GM21447 (cell line): ENCODE data around the gene TM4SF1.
"Not testable (repeated sequence)": the region's sequence is repeated elsewhere in the genome, so short reads cannot be mapped to it uniquely, and the experiment has no call there.

ENCODE experiments used
- ATAC-seq: cut with Tn5 transposase; IDR thresholded peaks from one replicate; pipeline ENCODE4 v1.9.1; 2021; ENCODE audit not compliant: unreplicated experiment

TM4SF1 gene

DNA sequence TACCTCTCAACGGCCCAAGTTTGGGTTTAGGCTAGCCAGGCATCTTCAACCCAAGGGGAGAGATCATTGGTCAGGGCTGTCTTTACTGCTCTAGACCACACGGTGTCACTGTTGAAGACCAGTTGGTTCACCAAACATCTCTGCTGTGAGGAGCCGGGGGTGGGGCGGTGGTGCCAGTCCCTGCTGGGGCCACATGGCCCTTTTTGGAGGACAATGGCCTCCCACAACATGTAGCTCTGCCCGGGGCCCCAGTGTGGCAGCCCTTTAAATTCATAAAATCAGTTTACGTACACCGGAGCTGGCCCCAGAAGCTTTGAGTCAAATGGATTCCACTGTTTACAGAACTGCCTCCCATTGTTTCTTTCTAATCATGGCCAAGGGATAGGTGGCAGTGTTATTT, 24.9 kb downstream of the TM4SF1 start:
- peak; percentile 82 for ATAC-seq

DNA sequence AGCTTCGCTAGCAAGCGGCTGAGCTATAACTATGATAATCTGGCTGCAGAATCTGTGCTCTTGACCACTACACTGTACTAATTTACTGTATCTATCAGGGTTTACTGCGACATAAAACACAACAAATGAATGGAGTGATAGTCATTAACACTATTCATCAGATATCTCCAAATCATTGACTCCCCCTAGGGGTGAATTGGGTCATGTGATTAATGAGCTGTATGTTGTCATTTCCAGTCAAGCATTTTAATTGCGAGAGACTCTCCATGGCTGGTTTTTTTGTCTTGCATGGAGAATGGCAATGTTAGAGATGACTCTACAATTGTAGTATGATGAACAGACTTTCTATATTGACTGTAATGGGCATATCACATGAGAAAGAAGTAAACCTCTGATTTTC, 33.5 kb downstream of the TM4SF1 start:
- ATAC-seq, result no peak

DNA sequence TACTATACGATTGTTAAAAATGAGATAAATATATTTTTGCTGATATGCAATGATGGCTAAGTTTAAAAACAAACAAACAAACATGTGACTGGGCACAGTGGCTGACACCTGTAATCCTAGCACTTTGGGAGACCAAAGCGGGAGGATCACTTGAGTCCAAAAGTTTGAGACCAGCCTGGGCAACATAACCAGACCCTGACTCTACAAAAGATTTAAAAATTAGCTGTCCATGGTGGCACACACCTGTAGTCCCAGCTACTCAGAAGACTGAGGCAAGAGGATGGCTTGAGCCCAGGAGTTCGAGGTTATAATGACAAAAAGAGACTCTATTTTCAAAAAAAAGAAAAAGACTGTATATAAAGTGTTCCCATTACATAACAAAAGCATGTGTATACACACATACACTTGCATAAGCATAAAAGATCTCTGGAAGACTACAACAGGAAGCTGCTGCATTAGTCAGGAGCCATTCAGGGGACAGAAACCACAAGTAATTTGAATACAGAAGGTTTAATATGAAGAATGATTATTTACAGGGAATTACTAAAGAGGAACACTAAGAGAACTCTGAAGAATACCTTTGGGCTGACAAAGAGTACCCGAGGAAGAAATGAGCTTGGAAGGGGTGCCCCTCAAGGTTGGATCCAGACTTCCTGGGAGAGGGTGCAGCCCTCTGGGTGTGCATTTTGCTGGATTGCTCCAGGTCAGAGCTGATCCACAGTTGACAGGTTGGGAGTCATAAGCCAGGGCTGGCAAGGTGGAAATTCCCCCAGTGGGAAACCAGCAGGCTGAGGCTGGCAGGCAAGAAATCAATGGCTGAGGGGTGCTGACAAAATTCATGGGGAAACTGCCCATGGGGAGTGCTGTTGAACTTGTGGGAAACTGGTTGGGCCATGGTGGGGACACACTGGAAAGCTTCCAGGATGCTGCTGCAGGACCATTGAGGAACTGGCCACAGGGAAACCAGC, 34.8 kb downstream of the TM4SF1 start:
- ATAC-seq, result no peak

DNA sequence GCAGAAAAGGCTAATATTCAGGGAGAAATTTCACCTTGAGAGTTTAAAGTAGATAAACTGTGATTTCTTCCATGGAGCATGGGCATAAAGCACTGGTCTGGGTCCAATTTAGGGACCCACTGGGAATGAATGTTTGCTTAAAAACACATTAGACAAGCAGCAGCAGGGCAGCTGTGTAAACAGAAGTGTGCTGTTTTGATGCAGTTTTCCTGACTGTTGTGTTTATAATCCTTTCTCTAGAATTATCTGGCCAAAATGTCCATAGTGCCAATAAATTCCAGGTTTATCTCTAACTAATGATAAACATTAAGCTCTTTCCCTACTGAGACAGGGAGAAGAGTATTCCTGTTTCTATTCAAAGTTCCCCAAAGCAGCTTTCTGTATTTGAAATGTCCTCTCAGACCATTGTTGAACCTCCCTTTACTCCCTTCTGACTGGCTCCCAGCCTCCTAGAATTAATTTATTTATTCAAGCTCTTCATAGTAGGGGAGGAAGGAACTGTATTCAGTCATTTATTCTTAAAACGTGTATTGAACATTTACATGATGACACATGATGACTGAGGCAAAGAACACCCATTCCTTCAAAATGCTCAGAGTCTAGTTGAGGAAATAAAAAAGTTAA, 37.0 kb downstream of the TM4SF1 start:
- ATAC-seq, result no peak

DNA sequence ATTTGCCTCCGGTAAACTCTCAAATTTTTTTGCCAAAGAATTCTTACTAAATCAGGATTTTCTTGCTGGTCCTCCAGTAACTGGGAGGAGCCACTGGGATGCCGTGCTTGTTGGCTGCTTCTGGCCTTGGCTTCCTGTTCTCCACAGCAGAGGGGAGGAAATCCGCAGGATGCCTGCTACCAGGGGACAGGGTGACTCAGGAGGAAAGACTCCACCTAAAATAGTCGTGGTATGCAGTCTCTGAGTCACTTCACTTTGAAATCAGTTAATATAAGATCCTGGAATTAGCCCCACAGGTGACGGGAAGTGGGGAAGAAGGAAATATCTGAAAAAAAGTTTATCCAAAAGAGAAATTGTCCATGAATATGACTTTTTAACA, 37.5 kb downstream of the TM4SF1 start:
- no peak for ATAC-seq

DNA sequence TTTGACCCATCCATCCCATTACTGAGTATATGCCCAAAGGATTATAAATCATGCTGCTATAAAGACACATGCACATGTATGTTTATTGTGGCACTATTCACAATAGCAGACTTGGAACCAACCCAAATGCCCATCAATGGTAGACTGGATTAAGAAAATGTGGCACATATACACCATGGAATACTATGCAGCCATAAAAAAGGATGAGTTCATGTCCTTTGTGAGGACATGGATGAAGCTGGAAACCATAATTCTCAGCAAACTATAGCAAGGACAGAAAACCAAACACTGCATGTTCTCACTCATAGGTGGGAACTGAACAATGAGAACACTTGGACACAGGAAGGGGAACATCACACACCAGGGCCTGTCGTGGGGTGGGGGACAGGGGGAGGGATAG, 40.0 kb downstream of the TM4SF1 start:
- ATAC-seq, result not testable (repeated sequence)

DNA sequence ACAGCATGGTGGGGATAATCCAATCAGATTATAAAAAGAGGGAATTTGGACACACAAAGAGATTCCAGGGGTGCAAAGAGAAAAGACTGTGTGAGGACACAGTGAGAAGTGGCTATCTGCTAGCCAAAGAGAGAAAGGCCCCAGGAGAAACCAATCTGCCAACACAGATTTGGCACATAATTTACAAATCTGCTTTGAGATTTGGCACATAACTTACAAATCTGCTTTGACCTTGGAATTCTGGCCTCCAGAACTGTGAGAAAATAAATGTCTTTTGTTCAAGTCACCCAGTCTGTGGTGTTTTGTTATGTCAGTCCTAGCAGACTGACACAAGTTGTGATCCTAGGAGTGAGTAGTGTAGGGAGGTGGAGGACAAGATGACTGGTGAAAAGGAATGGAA, 40.5 kb downstream of the TM4SF1 start:
- no peak for ATAC-seq

DNA sequence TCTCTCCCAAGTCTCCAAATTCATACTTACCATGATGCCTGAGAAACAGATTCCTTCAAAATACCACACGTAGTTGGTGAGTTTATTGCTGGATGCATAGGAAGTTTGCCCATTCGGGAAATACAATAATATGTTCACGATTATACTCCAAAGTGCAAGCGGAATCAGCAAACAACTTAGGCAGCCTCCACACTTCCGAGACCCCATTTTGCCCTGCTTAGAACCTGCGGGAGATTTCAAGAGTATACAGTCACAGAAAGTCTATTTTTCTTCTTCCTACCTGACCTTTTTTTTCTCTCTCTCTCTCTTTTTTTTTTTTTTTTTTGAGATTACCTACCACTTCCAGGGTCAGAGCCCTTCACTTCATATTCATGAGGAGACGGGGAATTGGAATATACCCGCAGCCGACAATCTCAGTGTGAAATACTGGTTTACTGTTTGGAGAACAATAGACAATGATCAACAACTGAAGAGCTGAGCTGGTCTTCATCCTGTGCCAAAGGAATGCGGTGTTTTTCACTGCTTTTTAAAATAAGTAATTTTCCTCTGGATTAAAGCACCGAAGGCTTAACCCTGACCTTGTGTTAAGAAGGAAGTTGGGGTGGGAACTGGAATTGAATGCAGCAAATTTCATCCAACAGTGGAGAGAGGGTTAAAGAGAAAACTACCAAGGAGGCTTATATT, 44.1 kb downstream of the TM4SF1 start, which contains the start of gene TM4SF18:
TM4SF18 (minus strand) TSS at position 461 of the 684 bp plus-strand sequence; CDS start at position 207, 254 bp downstream.
- no peak for ATAC-seq

DNA sequence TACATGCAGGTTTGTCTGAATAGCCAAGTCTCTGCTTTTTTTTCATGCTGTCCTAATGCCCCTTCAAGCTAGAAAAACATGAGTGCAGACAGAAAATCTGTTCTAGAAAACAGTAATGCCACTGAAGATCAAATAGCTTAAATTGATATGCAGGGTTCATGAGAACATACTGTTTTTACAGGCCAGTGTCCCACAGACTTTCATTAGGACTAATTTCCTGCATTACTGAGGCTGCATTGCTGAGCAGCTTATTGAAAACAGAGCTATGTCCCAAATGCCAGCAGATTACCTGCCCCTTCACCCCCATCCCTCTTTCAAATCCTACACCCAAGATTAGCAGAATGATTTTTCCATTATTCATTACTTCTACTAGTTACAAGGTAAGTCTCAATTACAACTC, 44.7 kb downstream of the TM4SF1 start:
- no peak for ATAC-seq

DNA sequence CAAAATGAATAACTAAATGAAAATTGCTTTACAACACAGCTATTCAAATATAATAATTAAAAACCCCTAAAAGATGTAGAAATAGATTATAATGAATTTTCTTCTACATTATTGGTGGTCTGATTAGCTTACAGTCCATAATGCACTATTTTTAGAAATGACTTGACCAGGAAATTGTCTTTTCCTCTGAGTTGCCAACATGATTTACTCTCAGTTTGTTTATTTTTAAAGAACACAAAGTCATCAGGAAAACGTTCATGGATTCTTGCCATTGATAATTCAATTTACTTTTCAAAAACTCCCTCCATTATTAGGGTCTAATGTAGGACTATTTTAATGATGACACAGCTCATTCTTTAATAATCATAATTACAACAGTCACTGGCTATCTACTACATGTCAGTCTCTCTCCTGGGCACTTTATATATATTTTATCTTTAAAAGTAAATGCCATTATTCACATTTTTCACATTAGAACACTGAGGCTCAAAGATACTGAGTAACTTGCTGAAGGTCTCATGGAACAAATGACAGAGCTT, 45.2 kb downstream of the TM4SF1 start:
- ATAC-seq, result no peak

DNA sequence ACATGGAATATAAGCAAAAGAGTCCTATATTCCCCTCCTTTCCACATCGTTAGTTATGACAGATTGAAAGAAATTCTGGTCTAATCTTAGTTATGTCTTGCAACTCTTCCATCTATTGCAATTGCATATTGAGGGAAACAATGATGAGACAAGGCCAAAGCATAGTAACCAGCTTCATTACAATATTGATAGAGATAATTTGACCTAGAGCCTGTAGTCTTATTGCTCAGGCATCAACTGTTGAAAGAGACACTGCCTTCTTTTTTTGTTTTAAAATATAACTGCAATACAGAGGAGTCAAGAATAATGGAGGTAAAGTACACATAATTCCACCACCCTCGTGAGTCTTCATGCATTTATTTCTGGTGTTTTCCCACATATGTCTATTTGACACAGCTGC, 46.1 kb downstream of the TM4SF1 start:
- no peak for ATAC-seq

DNA sequence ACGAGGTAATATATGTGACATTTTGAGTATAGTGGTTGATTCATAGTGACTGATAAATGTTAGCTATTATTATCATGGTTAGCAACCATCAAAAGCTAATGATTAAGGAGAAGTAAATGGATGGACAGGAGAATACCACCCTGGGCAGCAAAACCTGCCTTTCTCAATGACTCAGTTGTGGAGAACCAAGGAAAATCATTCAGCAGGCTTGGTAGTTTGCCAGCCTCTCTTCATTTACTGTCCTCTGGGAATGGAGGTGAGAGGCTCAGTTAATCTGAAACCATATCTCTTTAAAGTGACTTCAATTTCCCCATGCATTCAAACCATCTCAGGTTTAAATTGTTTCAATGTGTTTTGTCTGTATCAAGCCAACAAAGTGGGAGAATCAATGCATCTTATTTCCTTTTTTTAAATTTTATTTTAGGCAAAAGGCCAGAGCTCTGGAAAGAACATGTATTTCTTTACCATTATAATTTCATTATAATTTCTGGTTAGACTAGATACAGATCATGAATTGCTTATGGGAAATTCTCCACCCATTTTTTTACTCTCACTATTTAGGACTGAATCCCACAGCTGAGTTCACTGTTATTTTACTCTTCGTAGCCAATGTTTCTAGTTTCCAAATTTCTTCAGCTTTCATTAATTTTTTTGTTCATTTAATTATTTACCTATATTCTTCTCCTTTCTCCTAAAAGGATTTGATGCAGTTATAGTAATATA, 46.7 kb downstream of the TM4SF1 start:
- ATAC-seq, result no peak

DNA sequence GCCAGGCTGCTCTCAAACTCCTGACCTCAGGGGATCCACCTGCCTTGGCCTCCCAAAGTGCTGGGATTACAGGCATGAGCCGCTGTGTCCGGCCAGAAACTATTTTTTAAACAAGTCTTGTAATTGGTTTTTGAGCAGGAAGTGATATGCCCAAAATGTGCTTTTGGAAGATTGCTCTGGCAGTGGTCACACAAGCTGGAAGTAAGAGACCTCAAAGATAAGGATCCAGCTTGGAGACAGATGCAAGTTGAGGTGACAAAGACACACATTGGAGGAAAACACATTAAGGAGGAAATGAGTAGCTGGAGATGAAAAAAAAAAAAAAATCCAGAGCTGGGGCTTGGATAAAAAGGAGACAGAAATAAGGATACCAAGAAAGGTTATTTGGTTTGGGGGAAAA, 50.3 kb downstream of the TM4SF1 start:
- ATAC-seq, result no peak

DNA sequence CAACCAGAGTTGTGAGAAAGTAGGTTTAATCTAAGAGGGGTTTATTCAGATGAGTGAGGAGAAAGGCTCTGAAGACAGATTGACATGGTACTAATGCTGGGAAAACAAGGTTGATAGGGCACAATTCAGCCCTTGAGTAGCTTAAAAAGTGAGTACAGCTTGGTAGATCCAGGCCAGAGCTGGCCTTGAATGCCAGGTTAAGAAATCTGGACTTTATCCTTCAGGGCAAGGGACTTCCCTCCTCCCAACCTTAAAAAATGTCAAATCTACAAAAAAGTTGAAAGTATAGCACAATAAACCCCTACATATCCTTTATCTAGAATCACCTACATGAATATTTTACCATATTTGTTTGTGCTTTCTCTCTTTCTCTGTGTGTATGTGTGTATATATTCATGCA, 51.9 kb downstream of the TM4SF1 start:
- ATAC-seq, result no peak

DNA sequence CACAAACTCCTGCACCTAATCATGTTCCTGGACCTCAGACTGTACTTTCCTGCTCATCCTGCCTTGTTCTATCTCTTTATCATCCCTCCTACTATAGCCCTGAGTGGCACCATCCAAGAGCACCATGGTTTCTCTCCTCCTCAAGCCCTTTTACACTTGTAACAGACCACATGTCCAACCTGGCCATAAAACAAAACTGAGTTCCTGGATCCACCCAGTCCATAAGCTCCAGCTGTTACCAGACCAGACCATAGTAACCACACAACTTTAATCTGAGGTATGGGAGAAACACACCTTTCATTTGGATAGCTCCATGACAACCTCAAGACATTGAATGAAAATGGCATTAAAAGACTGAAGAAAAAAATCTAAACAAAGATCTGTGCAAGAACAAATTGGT, 53.1 kb downstream of the TM4SF1 start:
- no peak for ATAC-seq

DNA sequence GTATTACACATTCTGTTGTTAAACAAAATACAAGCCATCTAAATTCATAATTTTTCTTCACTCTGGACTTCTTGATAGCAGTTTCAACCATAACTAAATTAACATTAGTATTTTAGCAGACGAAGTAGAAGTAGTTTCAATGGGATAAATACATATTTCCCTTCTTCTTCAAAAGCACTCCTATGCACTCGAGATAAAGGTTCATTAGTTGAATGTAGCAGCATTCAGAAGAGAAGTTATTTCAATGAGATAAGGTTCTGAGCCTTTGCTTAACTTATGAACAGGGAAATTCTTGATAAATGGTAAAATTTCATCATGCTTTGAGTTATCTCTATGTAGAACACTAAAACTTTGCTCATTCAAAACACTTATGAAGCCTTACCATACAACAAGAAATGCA, 55.8 kb downstream of the TM4SF1 start:
- no peak for ATAC-seq

DNA sequence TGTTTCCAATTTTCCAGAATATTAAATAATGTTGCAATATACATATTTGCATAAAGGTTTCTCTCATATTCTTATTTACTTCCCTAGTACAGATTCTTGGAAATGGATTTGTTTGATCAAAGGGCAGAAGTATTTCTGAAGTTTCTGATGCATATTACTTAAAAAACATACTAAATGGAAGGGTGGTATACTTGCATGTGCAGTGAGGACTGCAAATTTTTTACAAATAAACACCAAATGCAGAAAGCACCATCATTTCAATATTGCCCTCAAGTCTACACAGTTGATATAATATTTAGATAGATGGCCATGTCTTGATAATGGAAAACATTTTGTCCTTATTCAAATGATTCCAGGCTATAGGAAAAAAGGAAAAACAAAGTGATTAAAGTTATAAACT, 56.3 kb downstream of the TM4SF1 start:
- no peak for ATAC-seq

DNA sequence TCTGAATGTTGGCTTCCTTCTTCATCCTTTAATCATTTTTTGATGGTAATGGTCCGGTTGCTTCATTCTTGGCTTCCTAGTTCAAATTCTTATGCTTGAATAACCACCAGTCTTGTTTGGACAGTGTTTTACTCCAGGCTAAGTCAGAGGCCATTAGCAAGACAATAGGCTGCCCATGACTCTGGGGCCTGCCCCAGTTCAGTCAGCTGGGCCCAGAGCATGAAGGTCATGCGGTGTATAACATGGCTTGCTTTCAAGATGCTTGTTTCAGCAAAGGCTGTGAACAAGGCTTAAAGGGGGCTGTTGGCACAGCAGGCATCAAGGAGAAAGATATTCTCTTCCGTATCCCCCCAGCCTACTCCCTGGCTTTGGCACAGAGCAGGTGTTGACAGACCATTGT, 57.7 kb downstream of the TM4SF1 start:
- ATAC-seq, result no peak
